Measurements from ENCODE around the gene LRRIQ1.

LRRIQ1 gene

DNA sequence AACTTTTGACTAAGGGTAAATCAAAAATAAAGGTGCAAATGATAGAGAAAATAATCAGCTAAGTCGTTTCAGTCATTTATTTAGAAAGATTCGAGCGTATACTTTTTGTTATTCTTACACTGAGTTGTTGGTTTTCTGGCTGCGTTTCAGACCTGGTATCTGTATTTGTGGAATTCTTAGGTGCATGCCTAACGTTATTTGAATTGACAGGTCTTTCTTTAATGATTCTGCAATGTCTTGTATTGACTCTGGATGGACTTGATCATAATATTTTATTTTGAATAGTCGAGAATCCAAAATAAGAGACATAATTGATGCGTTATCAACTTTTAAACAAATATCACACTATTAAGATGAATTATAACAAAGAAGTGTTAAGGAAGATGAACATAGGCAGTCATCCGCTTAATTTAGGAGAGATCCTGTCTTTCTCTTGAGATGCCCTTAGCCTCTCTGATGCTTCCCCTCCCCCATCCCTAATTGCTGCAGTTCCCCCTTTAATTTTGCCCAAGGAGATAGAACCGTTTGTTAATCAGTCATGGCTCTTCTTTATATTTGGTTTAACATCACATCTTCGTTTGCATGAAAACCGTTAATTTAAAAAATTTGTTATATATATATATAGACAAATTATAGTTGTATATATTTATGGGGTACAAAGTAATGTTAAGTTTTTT is 245.6 kb downstream of the LRRIQ1 start:
- DNase-seq (ENCODE audit: low read depth in 2 of 2): no peak

DNA sequence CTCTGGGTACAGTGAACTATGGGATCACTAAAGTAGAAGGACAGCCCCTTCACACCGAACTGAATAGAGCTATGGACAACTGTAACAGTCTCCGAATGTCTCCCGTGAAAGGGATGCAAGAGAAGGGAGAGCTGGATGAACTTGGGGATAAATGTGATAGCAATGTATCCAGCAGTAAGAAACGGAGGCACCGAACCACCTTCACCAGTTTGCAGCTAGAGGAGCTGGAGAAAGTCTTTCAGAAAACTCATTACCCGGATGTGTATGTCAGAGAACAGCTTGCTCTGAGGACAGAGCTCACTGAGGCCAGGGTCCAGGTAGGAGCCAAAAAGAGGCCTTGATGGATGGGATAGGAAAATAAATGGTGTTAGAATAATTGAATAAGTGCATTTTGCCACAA is 247.4 kb downstream of the LRRIQ1 start:
- DNase-seq (ENCODE audit: low read depth in 2 of 2): no peak
